ENCODE data around the gene AP1AR.
"Not testable (repeated sequence)": the region's sequence is repeated elsewhere in the genome, so short reads cannot be mapped to it uniquely, and the experiment has no call there.

AP1AR gene

GRCh38 chr4:112279025-112279881 is 47.7 kb downstream of the AP1AR start:
- DNase-seq (ENCODE audit: low read depth) = no peak

- no peak for DNase-seq (ENCODE audit: low read depth)
Measured at GRCh38 chr4:112279882-112280315, 48.3 kb downstream of the AP1AR start.

GRCh38 chr4:112280386-112281056 is 48.9 kb downstream of the AP1AR start:
- no peak for DNase-seq (ENCODE audit: low read depth)

- DNase-seq (ENCODE audit: low read depth) = not testable (repeated sequence)
Measured at GRCh38 chr4:112281895-112282398, 50.4 kb downstream of the AP1AR start.

- no peak for DNase-seq (ENCODE audit: low read depth)
Measured at GRCh38 chr4:112282860-112283667, 51.5 kb downstream of the AP1AR start.

- DNase-seq (ENCODE audit: low read depth) = no peak
Measured at GRCh38 chr4:112284166-112284565, 52.6 kb downstream of the AP1AR start.

- no peak for DNase-seq (ENCODE audit: low read depth)
Measured at GRCh38 chr4:112284662-112285411, 53.2 kb downstream of the AP1AR start.

GRCh38 chr4:112287258-112287989 is 55.8 kb downstream of the AP1AR start:
- DNase-seq (ENCODE audit: low read depth) = no peak

- no peak for DNase-seq (ENCODE audit: low read depth)
Measured at GRCh38 chr4:112288455-112288854, 56.9 kb downstream of the AP1AR start.

- no peak for DNase-seq (ENCODE audit: low read depth)
Measured at GRCh38 chr4:112289407-112290253, 58.0 kb downstream of the AP1AR start.

- no peak for DNase-seq (ENCODE audit: low read depth)
Measured at GRCh38 chr4:112290341-112290740, 58.8 kb downstream of the AP1AR start.

- DNase-seq (ENCODE audit: low read depth) = peak; percentile 77
Measured at GRCh38 chr4:112296949-112297880, 65.6 kb downstream of the AP1AR start, which contains the start of gene ALPK1. ALPK1 (plus strand) TSS chr4:112297369.

GRCh38 chr4:112299721-112300120 is 68.1 kb downstream of the AP1AR start:
- no peak for DNase-seq (ENCODE audit: low read depth)

- DNase-seq (ENCODE audit: low read depth) = no peak
Measured at GRCh38 chr4:112302320-112303274, 71.0 kb downstream of the AP1AR start.

GRCh38 chr4:112305477-112305876 is 73.9 kb downstream of the AP1AR start:
- DNase-seq (ENCODE audit: low read depth) = not testable (repeated sequence)

- DNase-seq (ENCODE audit: low read depth) = not testable (repeated sequence)
Measured at GRCh38 chr4:112309263-112309791, 77.7 kb downstream of the AP1AR start.

- no peak for DNase-seq (ENCODE audit: low read depth)
Measured at GRCh38 chr4:112311516-112311915, 79.9 kb downstream of the AP1AR start.
